Suppressor macrophage treated with lipopolysaccharide for 1 hour (primary cell): ENCODE measurements around the gene FMNL3.
"Not testable (repeated sequence)": the region's sequence is repeated elsewhere in the genome, so short reads cannot be mapped to it uniquely, and the experiment has no call there.

ENCODE experiments used
- DNase-seq, 3 donors: peaks; one replicate each; pipeline ENCODE4 v3.0.0-alpha.2; 2020 to 2022

The FMNL3 gene

DNA sequence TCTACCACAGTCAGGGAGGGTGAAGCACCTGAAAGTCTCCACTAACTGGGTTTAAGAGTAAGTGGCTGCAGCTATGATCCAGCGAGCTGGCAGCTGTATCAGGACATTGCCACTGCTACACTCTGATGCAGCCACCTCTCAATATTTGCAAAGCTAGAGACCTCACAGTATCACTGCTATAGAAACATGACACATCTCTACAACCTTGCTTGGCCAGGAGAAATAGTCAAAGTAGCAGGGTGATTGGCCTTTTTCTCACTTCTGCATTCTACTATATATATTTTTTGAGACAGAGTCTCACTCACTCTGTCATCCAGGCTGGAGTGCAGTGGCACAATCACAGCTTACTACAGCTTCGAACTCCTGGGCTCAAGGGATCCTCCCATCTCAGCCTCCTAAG lies 9.3 kb upstream of the FMNL3 start:
- DNase-seq: peak in 1 of 3 donors; percentile 26

DNA sequence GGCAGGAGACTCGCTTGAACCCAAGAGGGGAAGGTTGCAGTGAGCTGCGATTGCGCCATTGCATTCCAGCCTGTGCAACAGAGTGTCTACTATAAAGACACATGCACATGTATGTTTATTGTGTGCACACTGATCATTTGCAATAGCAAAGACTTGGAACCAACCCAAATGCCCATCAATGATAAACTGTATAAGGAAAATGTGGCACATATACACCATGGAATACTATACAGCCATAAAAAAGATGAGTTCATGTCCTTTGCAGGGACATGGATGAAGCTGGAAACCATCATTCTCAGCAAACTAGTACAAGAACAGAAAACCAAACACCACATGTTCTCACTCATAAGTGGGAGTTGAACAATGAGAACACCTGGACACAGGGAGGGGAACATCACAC lies 6.7 kb upstream of the FMNL3 start:
- DNase-seq: not testable (repeated sequence)

DNA sequence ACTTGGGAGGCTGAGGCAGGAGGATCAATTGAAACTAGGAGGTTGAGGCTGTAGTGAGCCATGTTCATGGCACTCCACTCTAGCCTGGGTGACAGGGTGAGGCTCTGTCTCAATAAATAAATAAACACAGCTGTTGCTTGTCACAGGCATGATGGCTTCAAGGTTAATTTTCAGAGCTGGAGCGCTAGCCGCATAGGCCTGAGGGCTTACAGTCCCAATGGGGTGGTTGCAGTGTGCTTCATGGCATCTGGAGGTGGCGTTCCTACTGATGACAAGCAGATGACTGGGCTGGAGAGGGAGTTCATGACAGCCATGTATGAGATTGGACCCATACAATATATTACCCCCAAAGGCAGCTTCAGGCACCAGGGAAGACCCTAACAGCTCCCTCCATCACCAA lies 1.6 kb upstream of the FMNL3 start:
- no peak for DNase-seq

DNA sequence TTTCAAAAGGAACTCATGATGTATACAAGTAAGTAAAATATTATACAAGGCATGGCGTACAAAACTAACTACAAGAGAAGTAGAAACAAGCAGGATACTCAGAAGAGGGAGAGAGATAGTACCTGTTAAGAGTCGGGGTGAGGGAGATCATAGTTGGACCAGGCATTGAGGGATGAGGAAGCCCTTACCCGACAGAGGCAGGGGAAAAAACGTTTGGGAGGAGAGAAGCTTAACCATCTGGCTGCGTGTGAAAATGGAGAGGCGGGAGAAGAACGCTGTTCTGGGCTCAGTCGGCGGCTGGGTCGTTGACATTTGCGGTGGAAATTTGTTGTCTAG lies 575 bp upstream of the FMNL3 start:
- DNase-seq: no peak

DNA sequence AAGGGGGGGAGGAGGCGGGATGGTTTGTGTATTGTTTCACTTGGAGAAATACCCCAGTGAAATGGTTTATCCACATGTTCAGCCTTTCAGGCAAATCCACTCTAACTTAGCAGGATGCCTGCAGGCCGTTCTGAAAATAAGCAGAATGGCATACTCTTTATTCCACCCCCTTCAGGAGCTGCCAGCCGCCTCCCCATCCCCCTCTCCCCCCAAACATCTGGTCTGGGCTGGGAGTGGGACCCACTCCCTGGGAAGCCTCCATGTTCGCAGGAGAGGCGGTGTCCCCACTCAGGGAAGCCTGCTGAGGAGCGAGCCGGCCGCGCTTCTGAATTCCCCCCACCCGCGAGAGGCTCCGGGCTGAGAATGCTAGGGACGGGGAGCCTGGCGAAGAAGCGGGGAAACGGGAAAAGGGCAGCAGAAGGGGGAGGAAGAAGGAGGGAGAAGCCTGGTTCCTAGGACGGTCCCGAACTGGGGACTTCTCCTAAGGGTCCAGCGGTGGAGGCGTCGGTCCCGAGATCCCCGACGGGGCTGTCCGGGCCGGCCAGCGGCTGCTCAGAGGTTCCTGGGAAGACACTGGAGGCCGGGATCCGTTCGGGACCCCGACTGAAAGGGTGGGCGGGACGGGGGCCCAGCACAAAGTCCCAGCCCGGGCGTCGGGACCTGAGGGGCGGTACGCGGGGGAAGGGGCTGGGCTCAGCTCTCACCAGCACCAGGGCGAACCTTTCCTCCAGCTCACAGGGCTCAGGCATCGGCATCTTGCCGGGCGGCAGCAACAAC lies 666 bp downstream of the FMNL3 start:
- DNase-seq: peak in 2 of 3 donors; percentile 53 to 82

DNA sequence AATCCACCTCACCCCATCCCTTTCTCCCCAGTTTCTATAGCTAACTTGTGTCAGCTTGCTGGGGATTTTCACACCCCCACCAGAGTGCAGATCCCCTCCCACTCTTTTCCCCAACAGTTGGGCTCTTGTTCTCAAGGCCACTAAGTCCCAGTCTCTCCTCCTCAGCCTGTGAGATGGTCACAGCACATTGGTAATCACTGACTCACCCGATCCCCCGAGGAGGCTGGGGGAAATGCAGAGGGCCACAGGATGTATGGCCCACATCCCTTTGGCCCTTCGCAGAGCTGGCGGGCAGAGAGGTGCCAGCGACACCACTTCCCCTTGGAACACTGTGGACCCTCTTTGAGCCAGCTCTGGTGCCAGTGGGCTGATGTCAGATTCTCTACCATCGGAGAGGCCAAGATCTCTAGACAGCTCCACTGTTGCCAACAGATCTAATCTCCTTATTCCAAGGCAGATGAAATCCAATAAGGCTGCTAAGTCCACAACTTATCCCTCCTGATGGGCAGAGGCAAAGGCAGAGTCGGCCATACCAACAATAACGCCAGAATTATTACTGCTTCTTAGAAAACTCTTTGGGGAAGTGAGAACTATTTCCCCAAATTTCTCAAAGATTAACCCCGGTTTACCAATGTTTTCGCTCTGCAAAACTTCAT lies 1.6 kb downstream of the FMNL3 start:
- peak; percentile 94 to 97 (median 95) for DNase-seq

DNA sequence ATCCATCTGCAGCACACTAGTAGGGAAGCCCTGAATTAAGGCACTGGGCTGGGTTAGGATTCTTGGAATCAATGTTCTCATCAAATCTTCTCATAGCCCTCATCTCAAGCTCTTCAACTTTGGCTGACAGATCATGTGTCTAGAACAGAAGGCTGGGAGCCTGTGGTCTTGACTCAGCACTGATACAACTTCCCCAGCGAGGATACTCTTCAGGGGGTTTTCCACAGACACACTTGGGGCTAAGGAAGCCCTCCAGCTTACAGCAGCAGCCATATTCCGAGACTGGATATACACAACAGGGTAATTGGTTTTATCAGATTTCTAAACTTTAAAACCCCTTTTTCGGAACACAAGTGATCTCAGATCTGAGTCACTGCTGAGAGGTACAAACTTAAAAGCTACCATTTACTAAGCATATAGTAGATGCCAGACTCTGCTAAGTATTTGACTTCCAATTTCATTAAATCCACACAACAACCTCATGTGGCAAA lies 3.5 kb downstream of the FMNL3 start:
- DNase-seq: peak; percentile 91 to 96 (median 95)

DNA sequence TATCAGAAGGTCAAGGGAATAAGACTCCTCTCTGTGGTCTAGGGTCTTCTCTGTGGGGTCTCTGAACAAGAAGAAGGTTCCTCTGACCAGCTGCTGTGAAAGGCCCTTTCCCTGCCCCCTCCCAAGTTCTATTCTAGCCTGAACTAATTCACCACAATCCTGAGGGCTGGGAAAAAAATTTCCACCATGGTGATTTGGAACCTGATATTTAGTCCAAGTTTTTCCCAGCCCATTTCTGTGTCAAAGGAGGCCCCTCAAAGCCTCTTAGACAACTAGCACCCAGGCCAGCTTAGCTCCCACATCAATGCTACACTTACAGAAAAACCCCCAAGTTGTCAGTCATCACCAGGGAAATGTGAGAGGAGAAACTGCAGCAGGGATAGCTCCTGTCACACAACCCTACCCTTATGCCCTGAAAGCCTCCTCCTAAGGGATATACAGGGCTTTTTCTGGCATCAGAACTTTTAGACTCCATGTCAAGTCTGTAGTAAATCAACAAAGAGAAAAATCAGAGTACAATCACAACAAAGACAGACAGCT lies 4.5 kb downstream of the FMNL3 start:
- DNase-seq: peak; percentile 55 to 61 (median 59)

DNA sequence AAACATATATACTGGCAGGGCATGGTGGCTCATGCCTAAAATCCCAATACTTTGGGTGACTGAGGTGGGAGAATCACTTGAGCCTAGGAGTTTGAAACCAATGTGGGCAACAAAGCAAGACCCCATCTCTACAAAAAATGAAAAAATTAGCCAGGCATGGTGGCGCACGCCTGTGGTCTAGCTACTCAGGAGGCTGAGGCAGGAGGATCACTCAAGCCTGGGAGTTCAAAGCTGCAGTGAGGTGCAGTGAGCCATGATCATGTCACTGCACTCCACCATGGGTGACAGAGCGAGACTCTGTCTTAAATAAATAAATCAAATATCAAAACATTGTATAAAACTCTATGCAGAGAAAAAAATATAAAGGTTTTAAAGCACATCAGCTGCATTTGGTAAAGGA lies 5.2 kb downstream of the FMNL3 start:
- DNase-seq: no peak

DNA sequence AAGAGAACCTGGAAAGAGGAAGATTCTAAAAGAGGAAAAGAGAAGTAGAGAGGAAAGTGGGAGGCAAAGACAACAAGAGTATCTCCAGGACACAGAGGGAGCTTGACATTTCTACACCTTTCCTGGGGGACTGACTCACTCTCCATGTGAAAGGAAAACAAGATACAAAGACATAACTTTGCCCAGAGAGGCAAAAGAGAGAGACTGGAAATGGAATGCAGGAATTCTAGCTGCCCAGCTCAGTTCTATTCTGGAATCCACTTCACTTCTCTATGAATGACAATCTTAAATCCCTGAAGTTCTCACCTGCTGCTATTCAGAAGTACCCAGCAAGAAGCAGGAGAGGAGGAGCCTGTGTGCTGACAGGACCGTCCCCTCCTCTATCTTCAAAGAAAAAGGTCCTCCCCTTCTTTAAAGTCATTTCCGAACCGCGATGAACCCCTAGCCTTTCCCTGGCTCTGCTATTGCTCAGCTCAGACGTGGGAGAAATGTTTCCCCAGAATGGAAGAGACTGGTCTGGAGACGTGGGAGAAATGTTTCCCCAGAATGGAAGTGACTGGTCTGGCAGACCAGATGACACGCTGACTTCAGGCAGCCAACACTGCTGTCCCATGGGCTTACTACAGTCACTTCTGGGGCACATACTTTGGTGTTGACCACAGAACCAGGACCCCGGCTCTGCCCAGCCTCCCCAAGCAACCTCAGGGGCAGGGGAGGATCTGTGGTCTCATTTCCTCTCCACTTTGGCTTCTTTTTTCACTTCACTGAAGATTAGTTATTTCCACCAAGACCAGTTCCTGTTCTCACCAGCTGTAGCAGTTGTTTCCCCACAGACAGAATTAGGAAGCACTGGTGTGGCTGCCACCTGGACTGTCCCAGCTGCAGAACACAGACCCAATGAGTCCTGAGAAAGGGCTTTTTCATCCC lies 8.3 kb downstream of the FMNL3 start:
- DNase-seq: peak; percentile 86 to 94 (median 91)

DNA sequence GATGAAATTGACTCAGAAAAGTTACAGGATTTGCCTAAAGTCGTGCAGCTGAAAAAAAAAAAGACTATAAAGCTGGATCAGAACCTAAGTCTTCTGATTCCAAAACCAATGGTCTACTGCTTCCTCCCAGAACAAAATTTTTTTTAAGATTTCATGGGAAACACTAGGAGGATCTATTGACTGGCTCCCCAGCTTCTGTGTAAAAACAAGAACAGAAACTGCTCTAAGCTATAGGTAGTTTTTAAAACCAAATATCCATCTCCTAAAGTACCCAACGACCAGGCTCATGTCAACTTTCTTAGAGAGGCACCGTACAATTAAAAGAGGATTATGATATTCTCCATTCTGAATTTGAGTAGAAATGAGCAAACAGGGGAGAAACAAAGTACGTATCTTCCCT lies 9.4 kb downstream of the FMNL3 start:
- peak in 1 of 3 donors; percentile 20 for DNase-seq

DNA sequence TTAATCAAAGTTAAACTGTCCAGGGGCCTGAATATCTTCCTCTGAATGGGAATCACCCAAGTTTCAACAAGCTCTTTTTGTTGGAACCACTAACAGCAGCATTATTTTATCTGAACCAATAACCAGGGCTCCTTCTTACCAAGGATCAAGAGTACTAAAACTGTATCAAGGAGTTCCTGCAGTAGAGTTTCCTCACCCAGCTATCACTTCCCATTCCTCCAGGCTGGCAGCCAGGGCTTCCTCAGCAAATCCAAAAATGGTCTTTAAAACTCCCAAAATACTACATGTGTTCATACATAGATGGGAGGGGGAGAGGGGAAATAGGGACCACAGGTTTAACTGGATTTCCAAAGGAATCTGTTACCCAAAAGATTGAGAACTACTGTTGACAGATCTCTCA lies 10.5 kb downstream of the FMNL3 start:
- DNase-seq: peak; percentile 29 to 39 (median 29)

DNA sequence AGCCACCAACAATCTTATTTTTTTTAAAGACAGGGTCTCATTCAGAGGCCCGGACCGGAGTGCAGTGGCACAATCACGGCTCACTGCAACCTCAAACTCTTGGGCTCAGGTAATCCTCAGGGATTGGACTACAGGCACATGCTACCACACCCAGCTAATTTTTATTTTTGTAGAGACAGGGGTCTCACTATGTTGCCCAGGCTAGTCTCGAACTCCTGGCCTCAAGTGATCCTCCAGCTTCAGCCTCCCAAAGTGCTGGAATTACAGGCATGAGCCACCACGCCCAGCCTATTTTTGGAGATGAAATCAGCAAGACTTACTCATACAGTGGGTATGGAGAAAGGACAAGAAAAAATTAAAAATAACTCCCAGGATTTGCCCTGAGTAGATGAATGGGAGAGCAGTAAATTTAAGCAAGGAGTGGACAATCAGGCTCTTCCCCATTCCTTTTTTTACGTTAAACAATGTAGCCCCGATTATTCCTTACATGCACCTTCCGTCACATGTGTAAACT lies 13.2 kb downstream of the FMNL3 start:
- DNase-seq: peak; percentile 52 to 67 (median 54)

DNA sequence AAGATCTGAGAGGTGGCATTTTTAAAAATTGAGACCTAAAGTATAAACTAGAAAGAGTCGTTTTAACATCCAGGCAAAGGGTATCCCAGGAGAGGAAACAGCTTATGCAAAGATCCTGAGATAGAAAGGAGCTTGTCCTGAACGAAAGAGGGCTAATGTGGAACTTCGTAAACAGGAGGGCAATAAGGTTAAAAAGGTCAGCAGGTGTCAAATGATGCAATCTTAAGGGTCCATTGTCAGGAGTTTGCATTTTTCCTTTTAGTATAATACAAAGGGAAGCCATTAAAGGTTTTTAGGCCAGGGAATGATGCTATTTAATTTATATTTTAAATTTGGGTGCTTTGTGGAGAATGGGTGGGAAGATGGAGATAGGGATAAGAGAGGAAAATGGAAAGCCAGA lies 14.4 kb downstream of the FMNL3 start:
- peak in 1 of 3 donors; percentile 7 for DNase-seq

DNA sequence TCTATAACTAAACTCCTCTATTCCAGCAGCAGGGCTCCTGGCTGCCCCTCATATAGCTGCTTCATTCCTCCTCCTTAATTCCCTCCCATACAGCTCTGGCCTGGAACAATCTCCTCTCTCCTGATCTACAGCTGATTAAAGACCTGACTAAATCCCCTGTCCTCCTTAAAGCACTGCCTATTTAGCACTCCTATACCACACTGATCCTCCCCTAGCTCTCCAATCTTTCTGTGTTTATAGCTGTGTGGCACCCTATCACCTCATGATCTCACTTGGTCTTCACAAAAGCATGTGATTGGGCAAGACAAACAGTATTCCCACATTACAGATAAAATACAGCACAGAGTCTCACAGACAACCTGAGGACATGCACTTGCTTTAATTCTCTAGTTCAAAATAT lies 17.4 kb downstream of the FMNL3 start:
- peak in 1 of 3 donors; percentile 17 for DNase-seq

DNA sequence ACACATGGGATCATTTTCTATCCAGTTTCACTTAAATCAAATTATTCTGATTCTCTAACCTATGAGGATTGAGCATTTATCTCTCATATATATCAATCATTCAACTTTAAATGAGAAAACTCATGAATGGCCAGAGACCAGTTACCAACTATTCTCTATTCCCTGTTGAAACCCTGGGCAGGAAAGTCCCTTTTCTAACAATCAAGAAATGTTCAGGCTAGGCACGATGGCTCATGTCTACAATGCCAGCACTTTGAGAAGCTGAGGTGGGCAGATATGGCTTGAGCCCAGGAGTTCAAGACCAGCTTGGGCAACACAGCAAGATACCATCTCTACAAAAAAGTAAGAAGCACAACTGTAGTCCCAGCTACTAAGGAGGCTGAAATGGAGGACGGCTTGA lies 18.0 kb downstream of the FMNL3 start:
- DNase-seq: peak; percentile 52 to 59 (median 58)

DNA sequence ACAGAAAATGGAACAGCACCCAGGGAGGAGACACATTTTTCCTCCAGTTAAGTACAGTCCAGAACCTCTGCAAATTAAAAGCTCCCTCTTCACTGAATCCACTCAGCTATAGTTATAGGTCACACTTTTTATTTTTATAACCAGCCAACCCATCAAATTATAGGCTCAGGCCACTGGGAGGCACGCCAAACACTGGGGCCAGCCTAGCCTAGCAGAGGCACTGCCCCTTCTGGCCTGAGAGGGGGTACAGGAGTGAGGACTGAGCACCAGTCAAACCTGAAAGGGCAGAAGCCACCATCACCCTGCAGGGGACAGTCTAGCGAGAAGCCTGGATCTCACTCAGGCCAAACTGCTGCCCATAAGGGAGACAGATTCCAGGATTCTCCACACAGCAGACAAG lies 19.3 kb downstream of the FMNL3 start:
- peak in 1 of 3 donors; percentile 17 for DNase-seq

DNA sequence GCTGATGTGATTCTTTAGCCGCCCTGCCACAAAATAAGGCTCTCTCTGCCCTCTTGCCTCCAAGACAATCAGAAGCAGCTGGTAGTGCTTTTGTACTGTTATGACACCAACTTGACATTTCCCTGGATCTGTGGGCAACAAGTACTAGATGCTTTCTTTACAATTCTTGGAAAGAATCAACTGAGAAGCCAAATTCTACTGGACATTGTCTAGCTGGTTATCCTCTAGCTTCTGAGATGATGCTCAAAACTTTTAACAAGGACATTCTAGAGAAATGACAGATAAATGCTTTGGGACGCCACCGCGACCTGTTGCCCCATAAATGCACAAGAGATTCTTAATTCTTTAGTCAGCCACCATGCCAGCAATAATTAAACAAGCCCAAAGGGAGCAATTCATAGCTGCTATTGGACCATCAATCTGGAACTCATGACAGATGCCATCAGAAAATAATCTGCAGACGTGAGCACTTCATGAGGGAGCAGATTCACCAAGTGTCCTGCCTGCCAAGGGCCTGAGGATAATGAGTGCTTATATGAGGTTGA lies 22.8 kb downstream of the FMNL3 start:
- no peak for DNase-seq

DNA sequence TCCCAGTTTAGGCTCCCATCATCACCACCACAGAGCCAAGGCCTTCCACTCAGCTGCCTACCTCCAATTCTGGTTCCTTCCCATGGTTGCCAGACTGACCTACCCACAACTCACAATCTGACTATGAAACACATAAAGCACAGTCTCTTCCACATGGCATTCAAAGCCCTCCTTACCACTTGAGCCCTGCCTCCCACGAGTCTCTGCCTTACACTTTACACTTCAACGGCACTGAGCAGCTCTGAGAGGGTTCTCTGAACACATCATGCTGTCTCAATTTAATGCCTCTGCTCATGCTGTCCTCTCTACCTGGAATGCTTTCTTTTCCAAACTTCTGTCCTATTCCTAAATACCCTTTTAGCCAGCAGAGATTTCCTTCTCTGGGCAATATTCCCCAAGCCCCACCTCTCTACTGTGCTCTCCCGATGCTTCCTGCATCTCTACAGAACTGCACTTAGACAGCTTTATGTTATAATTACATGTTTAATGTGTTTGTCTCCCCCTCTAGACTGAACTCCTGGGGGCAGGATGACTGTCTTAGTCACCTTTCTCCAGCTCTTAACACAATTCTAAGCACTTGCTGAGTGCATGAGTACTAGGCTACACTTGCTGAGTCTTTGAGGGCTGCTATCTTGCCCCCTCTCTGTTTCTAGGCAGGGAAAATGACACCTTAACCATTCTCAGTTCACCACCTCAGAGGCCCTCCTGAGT lies 23.5 kb downstream of the FMNL3 start:
- no peak for DNase-seq

DNA sequence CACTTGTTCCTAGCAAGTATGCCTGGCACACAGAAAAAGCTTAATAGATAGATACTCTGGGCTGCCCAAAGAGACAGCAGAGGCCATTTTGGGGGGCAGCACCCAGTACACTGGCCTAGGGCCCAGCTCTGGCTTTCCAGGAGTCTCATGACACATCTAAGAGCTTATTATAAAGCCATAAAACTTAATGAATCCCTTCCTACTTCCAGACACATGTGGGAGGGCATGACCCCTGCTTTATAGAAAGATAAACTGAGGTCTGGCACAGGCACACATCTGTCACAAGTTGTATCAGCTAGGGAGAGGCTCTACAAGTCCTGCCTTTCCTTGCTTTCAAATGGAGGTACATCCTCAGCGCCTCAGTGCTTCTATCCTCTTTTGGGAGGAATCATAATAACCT lies 27.1 kb downstream of the FMNL3 start:
- DNase-seq: no peak

DNA sequence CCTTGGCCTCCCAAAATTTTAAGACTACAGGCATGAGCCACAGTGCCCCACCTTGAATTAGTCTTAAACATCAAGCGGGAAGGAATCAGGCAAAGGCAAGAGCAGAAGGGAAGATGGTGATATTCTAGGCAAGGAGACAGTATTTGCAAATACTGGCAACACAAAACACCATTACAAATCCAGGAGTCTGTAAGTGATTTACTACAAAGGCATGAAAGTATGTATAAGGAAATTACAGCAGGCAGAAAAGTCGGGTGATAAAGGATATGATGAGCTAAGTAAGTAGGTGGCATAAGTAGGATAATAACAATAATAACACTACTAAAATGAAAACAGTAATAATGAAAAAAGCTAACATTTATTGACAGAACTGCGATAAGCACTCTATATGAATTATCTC lies 28.5 kb downstream of the FMNL3 start:
- DNase-seq: no peak

DNA sequence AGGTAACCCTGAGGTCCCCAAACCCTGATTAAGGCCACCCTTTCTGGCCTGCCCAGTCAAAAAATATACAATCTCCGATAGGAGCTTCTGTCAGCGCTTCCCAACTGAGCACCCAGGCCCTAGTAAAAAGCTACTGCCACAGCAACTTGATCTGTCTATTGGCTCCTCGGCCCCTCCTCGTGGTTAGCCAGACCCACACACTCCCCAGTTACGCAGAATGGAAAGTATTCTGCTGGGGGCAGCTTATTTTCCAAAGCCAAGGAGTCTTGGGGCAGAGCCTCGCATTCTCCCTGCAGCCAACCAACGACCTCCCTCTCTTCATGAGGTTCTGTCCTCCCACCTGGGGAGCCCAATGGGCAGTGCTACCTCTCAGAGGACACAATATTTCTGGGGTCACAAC lies 32.1 kb downstream of the FMNL3 start:
- no peak for DNase-seq
